Mesenchymal stem cell (in vitro differentiated cells and primary cell): ENCODE measurements around the gene CENPX.

Experiments used
- DNase-seq: peaks from one replicate; pipeline ENCODE4 v3.0.0-alpha.2; 2013
- H2AFZ ChIP-seq: one replicate; pipeline ENCODE4 v1.6.1; 2013; ENCODE audit warnings: low read depth, mild to moderate bottlenecking, control low read depth, inconsistent platforms, low read length, moderate library complexity
- H2AK5ac ChIP-seq: 2 replicates; pipeline ENCODE4 v1.6.1; 2013; ENCODE audit warnings: low read length, moderate library complexity, mild to moderate bottlenecking, inconsistent platforms; ENCODE audit not compliant: severe bottlenecking
- H2BK120ac ChIP-seq: one replicate; pipeline ENCODE4 v1.6.1; 2013; ENCODE audit warnings: low read depth, mild to moderate bottlenecking, inconsistent platforms, low read length, moderate library complexity
- H2BK12ac ChIP-seq, 2 experiments: one replicate each; pipeline ENCODE4 v1.6.1; 2013; ENCODE audit warnings: inconsistent platforms in 2 of 2, low read length in 2 of 2, mild to moderate bottlenecking in 2 of 2, moderate library complexity in 2 of 2, control low read depth in 1 of 2
- H2BK15ac ChIP-seq: one replicate; pipeline ENCODE4 v1.6.1; 2013; ENCODE audit warnings: mild to moderate bottlenecking, low read depth, inconsistent platforms; ENCODE audit not compliant: poor library complexity, severe bottlenecking
- H2BK5ac ChIP-seq: 2 replicates; pipeline ENCODE4 v1.6.1; 2013; ENCODE audit warnings: low read depth, mild to moderate bottlenecking, low read length, control low read depth, inconsistent platforms; ENCODE audit not compliant: poor library complexity, severe bottlenecking
- H3K14ac ChIP-seq, 2 experiments: one replicate each; pipeline ENCODE4 v1.6.1; 2013; ENCODE audit warnings: inconsistent platforms in 2 of 2, low read length in 2 of 2, control low read depth in 1 of 2, mild to moderate bottlenecking in 1 of 2, moderate library complexity in 1 of 2
- H3K18ac ChIP-seq, 2 experiments: one replicate each; pipeline ENCODE4 v1.6.1; 2013; ENCODE audit warnings: inconsistent platforms in 2 of 2, low read length in 2 of 2, control low read depth in 1 of 2, low read depth in 1 of 2, mild to moderate bottlenecking in 1 of 2
- H3K23ac ChIP-seq, 2 experiments: one replicate each; pipeline ENCODE4 v1.6.1; 2013; ENCODE audit warnings: inconsistent platforms in 2 of 2, low read length in 2 of 2, mild to moderate bottlenecking in 2 of 2, moderate library complexity in 2 of 2, control low read depth in 1 of 2
- H3K27ac ChIP-seq: 2 replicates; pipeline ENCODE4 v1.5.1; 2013; ENCODE audit warnings: mild to moderate bottlenecking, moderate library complexity, low read length, control low read depth, inconsistent platforms; ENCODE audit not compliant: poor library complexity, severe bottlenecking
- H3K27me3 ChIP-seq, 2 experiments: 2 replicates each; pipeline versions ENCODE4 v1.6.1 to v1.7.0; 2013; ENCODE audit warnings: low read length in 2 of 2, mild to moderate bottlenecking in 2 of 2, moderate library complexity in 2 of 2, control low read depth in 1 of 2, inconsistent platforms in 1 of 2; ENCODE audit not compliant: control insufficient read depth in 1 of 2, insufficient read depth in 1 of 2
- H3K36me3 ChIP-seq, 2 experiments: 2 replicates each; pipeline versions ENCODE4 v1.6.1 to v1.7.0; 2013; ENCODE audit warnings: low read length in 2 of 2, control low read depth in 1 of 2, inconsistent platforms in 1 of 2, low read depth in 1 of 2, mild to moderate bottlenecking in 1 of 2; ENCODE audit not compliant: insufficient read depth in 2 of 2, control insufficient read depth in 1 of 2
- H3K4ac ChIP-seq, 2 experiments: one replicate each; pipeline ENCODE4 v1.6.1; 2013; ENCODE audit warnings: inconsistent platforms in 2 of 2, low read length in 2 of 2, mild to moderate bottlenecking in 2 of 2, moderate library complexity in 2 of 2, control low read depth in 1 of 2, low read depth in 1 of 2
- H3K4me1 ChIP-seq: 2 replicates; pipeline ENCODE4 v1.6.1; 2013; ENCODE audit warnings: low read depth, low read length, control low read depth; ENCODE audit not compliant: control insufficient read depth, insufficient read depth
- H3K4me2 ChIP-seq: 2 replicates; pipeline ENCODE4 v1.6.1; 2013; ENCODE audit warnings: low read length, mild to moderate bottlenecking, inconsistent platforms; ENCODE audit not compliant: poor library complexity, severe bottlenecking
- H3K4me3 ChIP-seq, 2 experiments: 2 replicates each; pipeline versions ENCODE4 v1.5.1 to v1.7.0; 2013; ENCODE audit warnings: low read length in 2 of 2, mild to moderate bottlenecking in 2 of 2, control low read depth in 1 of 2, low read depth in 1 of 2; ENCODE audit not compliant: insufficient read depth in 1 of 2
- H3K79me1 ChIP-seq: replicated peaks from 2 replicates; pipeline ENCODE4 v1.6.1; 2013; ENCODE audit warnings: mild to moderate bottlenecking, control low read depth, low read length, inconsistent platforms; ENCODE audit not compliant: poor library complexity, severe bottlenecking
- H3K9ac ChIP-seq: 2 replicates; pipeline ENCODE4 v1.7.0; 2013; ENCODE audit warnings: mild to moderate bottlenecking, low read length, moderate library complexity
- H3K9me3 ChIP-seq: 2 replicates; pipeline ENCODE4 v1.7.0; 2013; ENCODE audit warnings: mild to moderate bottlenecking, low read length; ENCODE audit not compliant: control insufficient read depth
- H4K8ac ChIP-seq: one replicate; pipeline ENCODE4 v1.6.1; 2013; ENCODE audit warnings: inconsistent platforms, mild to moderate bottlenecking, low read length, moderate library complexity
- H4K91ac ChIP-seq: one replicate; pipeline ENCODE4 v1.6.1; 2013; ENCODE audit warnings: mild to moderate bottlenecking, low read length, inconsistent platforms
- WGBS: methylation state at CpG from one replicate; pipeline ENCODE4 v1.1.7; 2013; ENCODE audit warnings: mixed read lengths; 5-methylcytosine and 5-hydroxymethylcytosine counted together

The CENPX gene

GRCh38 chr17:82030470-82031302 lies 8.0 kb upstream of the CENPX start:
- no peak overlapping the region for H2AK5ac ChIP-seq
- DNase-seq, result peak; percentile 85
- peak overlapping the region in 1 of 2 experiments; percentile 9 for H3K4ac ChIP-seq
- H3K27ac ChIP-seq, result no peak overlapping the region
- peaks cover 17% of the 10 kb centered on the region for H3K4me1 ChIP-seq
- H3K18ac ChIP-seq, result peak overlapping the region in 1 of 2 experiments; percentile 48
- H3K27me3 ChIP-seq, result peaks cover 0 to 12% of the 10 kb centered on the region in 2 experiments
- no peak overlapping the region for H2BK5ac ChIP-seq
- H3K79me1 ChIP-seq, result peaks cover 7% of the 10 kb centered on the region
- H4K91ac ChIP-seq, result no peak overlapping the region
- no peak overlapping the region for H3K23ac ChIP-seq
- H2BK12ac ChIP-seq, result peak overlapping the region in 1 of 2 experiments; percentile 86
- peak overlapping the region; percentile 67 for H2BK120ac ChIP-seq
- H3K4me3 ChIP-seq, result peak overlapping the region; percentile 60 to 79
- H2AFZ ChIP-seq, result peak overlapping the region; percentile 88
- H3K14ac ChIP-seq, result no peak overlapping the region
- H3K36me3 ChIP-seq, result peaks cover 0 to 61% of the 10 kb centered on the region in 2 experiments
- H3K9me3 ChIP-seq, result no peaks in the 10 kb centered on the region
- H2BK15ac ChIP-seq, result no peak overlapping the region
- peak overlapping the region; percentile 64 for H4K8ac ChIP-seq
- peak overlapping the region; percentile 36 for H3K9ac ChIP-seq
- WGBS, result under 1% methylated on average over 88 of the region's 94 CpGs
- H3K4me2 ChIP-seq, result peak overlapping the region; percentile 96

GRCh38 chr17:82029990-82030469 lies 7.4 kb upstream of the CENPX start:
- H3K4me3 ChIP-seq, result peak overlapping the region in 1 of 2 experiments; percentile 8
- H3K23ac ChIP-seq, result no peak overlapping the region
- H2BK120ac ChIP-seq, result no peak overlapping the region
- no peak overlapping the region for H3K9ac ChIP-seq
- H3K4me1 ChIP-seq, result peaks cover 17% of the 10 kb centered on the region
- DNase-seq, result no peak
- no peak overlapping the region for H2AFZ ChIP-seq
- peaks cover 8% of the 10 kb centered on the region for H3K79me1 ChIP-seq
- no peak overlapping the region for H3K18ac ChIP-seq
- H4K91ac ChIP-seq, result no peak overlapping the region
- no peak overlapping the region for H3K27ac ChIP-seq
- H2BK15ac ChIP-seq, result no peak overlapping the region
- no peak overlapping the region for H3K14ac ChIP-seq
- H3K4me2 ChIP-seq, result no peak overlapping the region
- H2AK5ac ChIP-seq, result no peak overlapping the region
- peak overlapping the region; percentile 61 for H4K8ac ChIP-seq
- WGBS, result 62% methylated on average over 29 of the region's 31 CpGs
- H3K9me3 ChIP-seq, result no peaks in the 10 kb centered on the region
- peaks cover 0 to 62% of the 10 kb centered on the region in 2 experiments for H3K36me3 ChIP-seq
- peaks cover 0 to 12% of the 10 kb centered on the region in 2 experiments for H3K27me3 ChIP-seq
- H2BK12ac ChIP-seq, result no peak overlapping the region
- no peak overlapping the region for H3K4ac ChIP-seq
- H2BK5ac ChIP-seq, result no peak overlapping the region

DNA sequence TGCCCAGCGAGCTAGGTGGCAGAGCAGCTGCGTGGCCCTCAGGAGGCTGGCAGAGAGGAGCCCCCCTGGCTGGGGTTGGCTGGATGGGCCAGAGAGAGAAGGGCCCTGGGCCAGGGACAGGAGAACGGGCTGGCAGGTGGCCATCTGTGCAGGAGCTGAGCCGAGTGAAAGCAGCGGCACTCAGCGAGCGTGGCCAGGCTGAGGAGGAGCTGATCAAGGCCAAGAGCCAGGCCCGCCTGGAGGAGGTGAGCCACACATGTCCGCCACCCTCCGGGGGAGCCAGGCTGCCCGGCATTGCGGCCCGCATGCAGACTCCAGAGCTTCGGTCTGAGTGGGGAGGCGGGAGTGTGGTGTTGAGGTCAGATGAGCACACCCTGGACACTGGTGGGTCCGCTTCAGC lies 6.7 kb upstream of the CENPX start:
- no peak overlapping the region for H2BK120ac ChIP-seq
- H3K18ac ChIP-seq, result no peak overlapping the region
- no peak for DNase-seq
- peaks cover 0 to 12% of the 10 kb centered on the region in 2 experiments for H3K27me3 ChIP-seq
- H3K4ac ChIP-seq, result no peak overlapping the region
- no peaks in the 10 kb centered on the region for H3K9me3 ChIP-seq
- 98% methylated on average over 16 of the region's 16 CpGs for WGBS
- H2AK5ac ChIP-seq, result no peak overlapping the region
- peaks cover 14% of the 10 kb centered on the region for H3K79me1 ChIP-seq
- H3K4me2 ChIP-seq, result no peak overlapping the region
- no peak overlapping the region for H3K4me3 ChIP-seq
- H3K27ac ChIP-seq, result no peak overlapping the region
- peaks cover 19% of the 10 kb centered on the region for H3K4me1 ChIP-seq
- H4K91ac ChIP-seq, result no peak overlapping the region
- no peak overlapping the region for H3K9ac ChIP-seq
- no peak overlapping the region for H3K23ac ChIP-seq
- H3K36me3 ChIP-seq, result peaks cover 0 to 61% of the 10 kb centered on the region in 2 experiments
- no peak overlapping the region for H3K14ac ChIP-seq
- no peak overlapping the region for H2BK5ac ChIP-seq
- H2AFZ ChIP-seq, result no peak overlapping the region
- no peak overlapping the region for H2BK15ac ChIP-seq
- H2BK12ac ChIP-seq, result no peak overlapping the region
- peak overlapping the region; percentile 19 for H4K8ac ChIP-seq

GRCh38 chr17:82028966-82029365 lies 6.3 kb upstream of the CENPX start:
- no peak overlapping the region for H3K27ac ChIP-seq
- no peak overlapping the region for H3K4me2 ChIP-seq
- no peak overlapping the region for H4K91ac ChIP-seq
- H3K9ac ChIP-seq, result no peak overlapping the region
- no peak overlapping the region for H3K18ac ChIP-seq
- DNase-seq, result no peak
- no peak overlapping the region for H2BK12ac ChIP-seq
- peaks cover 0 to 12% of the 10 kb centered on the region in 2 experiments for H3K27me3 ChIP-seq
- peaks cover 18% of the 10 kb centered on the region for H3K79me1 ChIP-seq
- H3K23ac ChIP-seq, result no peak overlapping the region
- no peak overlapping the region for H3K4me3 ChIP-seq
- no peak overlapping the region for H2BK15ac ChIP-seq
- H2BK5ac ChIP-seq, result no peak overlapping the region
- 95% methylated on average over 9 of the region's 9 CpGs for WGBS
- H2AK5ac ChIP-seq, result no peak overlapping the region
- H2BK120ac ChIP-seq, result no peak overlapping the region
- peaks cover 22% of the 10 kb centered on the region for H3K4me1 ChIP-seq
- H3K9me3 ChIP-seq, result no peaks in the 10 kb centered on the region
- H2AFZ ChIP-seq, result no peak overlapping the region
- peaks cover 0 to 58% of the 10 kb centered on the region in 2 experiments for H3K36me3 ChIP-seq
- H3K4ac ChIP-seq, result no peak overlapping the region
- no peak overlapping the region for H4K8ac ChIP-seq
- no peak overlapping the region for H3K14ac ChIP-seq
